Measurements from ENCODE around the gene EPGN. TPM values are rescaled to one million over a fixed set of nuclear protein-coding genes. Genes with fewer than 3 reads are reported as not detected.

The EPGN gene
- total RNA-seq: 95.8 and 281 TPM in 2 replicates

GRCh38 chr4:74308215-74308614, at the start of gene EPGN:
EPGN (plus strand) TSS chr4:74308470; CDS start chr4:74308534, 64 bp downstream.

GRCh38 chr4:74364652-74365491, 56.6 kb downstream of the EPGN start, which contains the start of gene EREG:
EREG (plus strand) TSS chr4:74365145; CDS start chr4:74365309, 164 bp downstream.

Other genes with a start within 250 kb of the EPGN start
- gene CXCL2, start 209.3 kb upstream of the EPGN start, total RNA-seq: 0.54 and 1.2 TPM in 2 replicates
- gene MTHFD2L, start 150.4 kb upstream of the EPGN start, total RNA-seq: 13.3 and 28.7 TPM in 2 replicates
- gene EREG, start 56.7 kb downstream of the EPGN start, total RNA-seq: 3.5 and 5.3 TPM in 2 replicates
- 13.8 and 18.5 TPM in 2 replicates for gene AREG, start 136.7 kb downstream of the EPGN start, total RNA-seq

All from placental epithelial cell (primary cell).